GM10847 (cell line): Measurements from ENCODE around the gene ARHGAP40.

Source experiments
- POLR2A ChIP-seq: IDR thresholded peaks from 2 replicates; pipeline ENCODE4 v1.6.1; 2011; ENCODE audit not compliant: insufficient read length; ENCODE audit errors: extremely low read depth

Gene ARHGAP40

DNA sequence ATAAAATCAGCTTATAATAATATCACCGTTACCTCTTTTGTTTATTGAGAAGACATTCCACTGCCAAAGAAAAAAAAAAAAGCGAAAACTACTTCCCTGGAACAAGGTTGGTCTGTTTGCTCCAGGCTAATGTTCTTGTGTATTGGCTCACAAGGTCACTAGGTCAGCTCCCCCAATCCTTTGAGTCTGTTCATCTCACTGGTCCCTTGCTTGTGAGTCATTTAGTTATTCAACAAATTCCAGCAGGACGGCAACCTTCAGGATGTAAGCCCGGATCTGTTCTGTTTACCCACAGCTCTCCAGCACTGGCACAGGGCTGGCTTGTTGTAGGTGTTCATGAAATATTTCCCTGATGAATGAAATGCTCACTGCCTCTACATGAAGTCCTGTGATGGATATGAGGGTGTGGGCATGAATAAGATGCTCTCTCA lies 3.3 kb downstream of the ARHGAP40 start:
- no peak for TF ChIP-seq POLR2A

DNA sequence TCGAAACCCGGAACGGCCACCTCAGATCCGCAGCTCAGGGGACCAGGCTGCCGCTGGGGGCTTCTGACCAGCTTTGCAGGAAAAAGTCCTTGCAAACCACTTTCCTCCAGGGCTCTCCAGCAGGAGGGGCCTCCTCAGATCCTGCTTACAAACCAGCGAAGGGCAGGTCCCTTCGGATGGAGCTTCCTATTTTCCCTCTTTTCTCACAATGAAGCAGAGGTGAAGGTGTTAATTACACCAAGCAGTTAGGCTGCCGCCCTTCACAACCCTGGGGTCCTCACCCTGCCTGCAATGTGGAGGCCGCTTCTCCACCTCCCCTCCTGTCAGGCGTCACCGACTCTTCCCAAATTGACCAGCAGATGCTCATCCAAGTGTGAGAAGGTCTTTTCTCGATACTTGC lies 5.7 kb downstream of the ARHGAP40 start:
- TF ChIP-seq POLR2A, result no peak

DNA sequence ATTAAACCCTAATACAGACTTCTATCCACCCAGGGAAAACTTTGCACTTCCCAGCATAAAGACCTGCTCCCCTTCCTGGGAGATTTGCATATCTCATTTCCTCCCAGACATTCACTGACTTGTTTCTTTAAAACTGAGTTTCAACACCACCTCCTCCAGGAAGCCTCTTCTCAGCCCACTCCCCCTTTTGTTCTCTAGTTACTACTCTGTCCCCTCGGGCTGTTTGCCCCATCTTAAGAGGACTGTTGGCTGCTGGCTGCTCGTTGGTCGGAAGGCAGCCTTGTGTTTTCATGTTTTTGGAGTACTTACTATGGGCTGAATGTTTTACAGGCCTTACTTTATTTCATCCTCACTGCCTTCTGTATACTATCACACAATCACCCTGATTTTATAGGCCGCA lies 6.6 kb downstream of the ARHGAP40 start:
- TF ChIP-seq POLR2A, result no peak

DNA sequence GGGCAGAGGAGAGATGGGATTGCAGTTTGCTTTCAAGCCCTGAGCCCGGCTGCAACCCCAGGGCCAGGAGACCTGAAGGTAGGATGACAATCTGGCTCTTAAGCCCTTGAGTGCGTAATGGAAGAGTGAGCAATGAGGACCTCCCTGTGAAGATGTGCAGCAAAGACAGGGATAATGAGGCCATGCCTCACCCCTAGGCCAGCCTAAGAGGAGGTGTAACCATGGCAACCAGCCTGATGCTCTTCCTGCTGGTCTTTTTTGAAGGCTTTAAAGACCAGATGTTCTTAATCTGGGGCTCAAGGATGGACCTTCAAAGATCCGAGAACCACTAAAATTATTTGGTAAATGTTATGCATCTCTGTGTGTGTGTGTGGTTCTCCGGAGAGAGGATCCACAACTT lies 8.2 kb downstream of the ARHGAP40 start:
- no peak for TF ChIP-seq POLR2A

DNA sequence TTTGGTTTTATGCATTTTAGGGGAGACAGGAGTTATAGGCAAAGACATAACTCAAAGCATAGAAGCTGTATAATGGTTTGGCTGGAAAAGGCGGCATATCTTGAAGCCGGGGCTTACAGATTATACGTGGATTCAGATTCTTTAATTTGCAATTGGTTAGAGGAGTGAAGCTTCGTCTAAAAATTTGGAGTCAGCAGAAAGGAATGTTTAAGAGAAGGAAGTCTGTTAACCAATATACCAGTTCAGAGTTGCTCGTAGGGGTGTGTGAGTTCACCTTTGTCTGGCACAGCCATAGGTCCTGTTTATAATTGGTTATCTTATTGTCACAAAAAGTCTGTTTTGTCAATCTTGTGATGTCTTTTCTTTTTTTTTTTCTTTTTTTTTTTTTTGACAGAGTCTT lies 8.9 kb downstream of the ARHGAP40 start:
- TF ChIP-seq POLR2A, result no peak

DNA sequence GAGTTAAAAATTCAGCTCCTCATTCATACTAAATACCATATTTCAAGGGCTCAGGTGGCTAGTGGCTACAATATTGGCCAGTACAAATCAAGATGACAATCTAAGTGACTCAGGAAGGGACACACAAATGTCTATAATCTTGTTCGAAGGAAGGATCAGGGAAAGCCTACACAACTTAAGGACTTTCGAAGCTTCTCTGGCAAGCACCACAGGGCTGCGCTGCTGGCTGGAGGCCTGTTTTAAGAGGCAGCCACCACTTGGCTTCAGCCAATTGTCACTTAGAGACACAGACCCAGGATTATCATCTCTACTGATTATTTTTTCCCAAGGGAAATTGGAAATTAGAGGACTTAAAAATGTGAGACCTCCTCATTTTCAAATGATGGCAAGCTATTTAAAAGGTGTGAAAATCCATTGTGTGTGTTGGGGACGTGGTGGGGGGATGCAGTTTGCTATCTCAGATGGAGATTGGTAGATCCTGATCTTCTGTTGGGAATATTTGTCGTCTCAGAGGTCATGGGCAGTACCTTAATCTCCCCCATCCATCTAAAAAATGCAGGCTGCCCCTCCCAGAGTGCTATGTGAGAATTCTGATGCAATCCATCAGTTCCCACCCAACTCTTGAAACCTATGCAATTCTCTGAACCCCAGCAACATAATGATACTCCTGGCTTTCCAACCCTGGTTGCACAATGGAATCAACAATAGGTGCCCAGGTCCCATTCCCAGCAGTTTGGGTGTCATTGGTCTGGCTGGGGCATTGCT lies 11.3 kb downstream of the ARHGAP40 start:
- TF ChIP-seq POLR2A, result no peak

DNA sequence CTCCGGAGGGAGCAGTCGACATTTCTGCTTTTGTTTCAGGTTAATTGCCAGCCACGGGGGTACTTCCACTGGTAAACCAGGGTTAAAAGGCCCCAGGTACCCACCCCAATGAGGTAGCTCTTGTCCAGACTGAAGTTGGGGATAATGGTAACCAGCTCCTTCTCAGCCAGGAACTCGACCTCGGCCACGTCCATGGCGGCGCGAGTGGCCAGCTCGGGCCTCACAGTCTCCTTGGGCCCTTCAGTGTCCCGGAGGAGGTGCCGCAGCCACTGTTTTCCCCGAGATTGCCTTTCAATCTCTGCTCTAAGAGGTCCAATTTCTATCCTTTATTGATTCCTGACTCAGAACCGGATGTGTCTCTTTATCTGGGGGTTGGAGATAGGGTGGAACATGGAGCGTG lies 13.7 kb downstream of the ARHGAP40 start:
- no peak for TF ChIP-seq POLR2A

DNA sequence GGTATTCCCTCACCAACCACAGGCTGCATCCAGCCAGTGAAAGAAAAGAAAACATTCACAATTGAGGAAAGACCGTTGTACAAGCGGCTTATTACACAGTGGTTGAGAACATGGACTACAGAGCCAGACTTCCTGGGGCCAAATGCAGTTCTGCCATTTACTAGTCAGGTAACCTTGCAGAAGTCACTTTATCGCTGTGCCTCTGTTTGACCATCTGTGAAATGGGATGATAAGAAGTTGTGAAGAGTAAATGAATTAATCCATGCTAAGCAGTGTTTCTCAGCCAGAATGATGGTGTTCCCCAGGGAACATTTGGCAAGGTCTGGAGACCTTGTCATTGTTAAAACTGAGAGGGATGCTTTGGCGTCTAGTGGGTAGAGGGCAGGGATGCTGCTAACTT lies 14.8 kb downstream of the ARHGAP40 start:
- TF ChIP-seq POLR2A, result no peak

DNA sequence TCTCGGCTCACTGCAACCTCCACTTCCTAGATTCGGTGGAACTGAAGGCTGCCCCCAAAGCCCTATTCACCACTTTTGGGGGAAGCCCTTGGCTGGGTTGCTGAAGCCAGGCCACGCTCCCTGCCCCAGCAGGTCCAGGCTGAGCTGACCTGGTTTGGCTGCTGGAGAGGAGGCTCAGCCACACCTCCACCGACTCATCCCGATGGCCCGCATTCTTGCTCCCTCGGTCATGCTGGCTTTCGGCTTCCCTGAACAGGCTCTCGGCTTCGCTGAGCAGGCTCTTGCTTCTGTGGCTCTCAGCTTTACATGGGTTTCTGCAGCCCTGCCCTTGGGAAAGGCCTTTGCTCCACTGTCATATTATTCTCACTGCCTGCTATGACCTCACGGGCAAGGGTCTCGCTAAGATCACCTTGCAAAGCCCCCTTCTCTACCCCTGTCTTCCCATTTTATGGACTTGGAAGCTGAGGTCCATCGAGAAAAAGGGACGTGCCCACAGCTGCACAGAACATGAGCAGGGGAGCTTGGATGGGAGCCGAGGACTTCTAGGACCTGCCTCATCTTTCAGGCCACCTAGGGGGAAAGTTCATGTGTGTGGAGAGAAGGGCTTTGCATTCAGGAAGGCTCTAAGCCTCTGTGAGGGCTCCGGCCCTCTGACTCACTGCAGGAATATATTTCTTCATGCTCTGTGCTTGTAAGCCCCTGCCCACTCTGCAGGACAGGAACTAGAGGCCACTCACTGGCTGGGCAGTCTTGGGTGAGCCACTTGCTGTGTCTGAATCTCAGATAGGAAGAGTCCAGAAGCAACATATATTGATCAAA lies 15.6 kb downstream of the ARHGAP40 start:
- TF ChIP-seq POLR2A, result no peak

DNA sequence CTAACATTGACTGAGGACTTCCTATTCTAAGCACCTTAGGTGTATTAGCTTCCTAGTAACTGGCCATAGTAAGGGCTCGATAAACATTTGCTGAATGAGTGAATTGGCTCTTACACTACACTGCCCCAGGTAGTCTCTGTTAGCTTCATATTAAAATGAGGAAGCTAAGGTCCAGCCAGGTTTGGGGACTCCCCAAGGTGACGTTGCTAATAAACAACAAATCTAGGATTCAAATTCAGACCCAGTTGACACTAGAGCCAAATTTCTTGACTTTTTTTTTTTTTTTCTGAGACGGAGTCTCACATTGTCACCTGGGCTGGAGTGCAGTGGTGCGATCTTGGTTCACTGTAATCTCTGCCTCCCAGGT lies 16.2 kb downstream of the ARHGAP40 start:
- TF ChIP-seq POLR2A, result no peak

DNA sequence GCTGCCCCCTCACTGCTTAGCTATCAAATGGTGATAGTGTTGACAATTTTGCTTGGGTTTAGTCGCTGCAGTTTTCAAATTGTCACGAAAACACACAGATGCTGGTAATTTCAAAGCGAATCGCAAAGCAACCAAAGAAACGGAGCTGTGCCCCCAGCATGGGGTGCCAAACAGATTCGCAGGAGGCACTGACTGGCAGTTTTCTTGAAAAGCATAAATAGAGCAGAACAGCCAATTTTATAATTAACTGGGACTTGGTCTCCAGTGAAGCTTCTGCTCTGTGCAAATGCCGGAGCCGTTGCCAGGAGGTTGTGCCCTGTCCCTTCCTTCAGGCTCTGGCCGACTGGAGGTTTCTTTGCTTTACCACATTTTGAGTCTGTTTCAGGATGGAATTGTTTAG lies 18.8 kb downstream of the ARHGAP40 start:
- no peak for TF ChIP-seq POLR2A

DNA sequence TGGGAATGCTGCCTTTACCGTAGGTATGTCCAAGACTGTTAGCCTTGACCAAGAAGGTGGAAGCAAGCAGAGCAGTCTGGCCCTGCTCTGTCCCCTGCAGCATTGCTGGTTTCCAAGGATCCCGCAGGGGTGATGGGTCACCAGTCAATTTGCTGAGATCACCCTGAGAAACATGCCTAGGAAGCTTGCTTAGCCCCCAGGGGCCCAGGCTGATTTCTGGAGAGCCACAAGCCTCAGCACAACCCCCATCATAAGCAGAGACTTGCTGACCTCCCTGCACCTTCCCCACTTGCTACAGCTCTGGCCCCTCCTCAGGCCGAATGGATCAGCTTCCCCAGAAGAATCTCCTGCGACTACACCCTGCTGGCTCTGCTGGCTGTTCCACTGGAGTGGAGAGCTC lies 21.5 kb downstream of the ARHGAP40 start:
- TF ChIP-seq POLR2A, result no peak

DNA sequence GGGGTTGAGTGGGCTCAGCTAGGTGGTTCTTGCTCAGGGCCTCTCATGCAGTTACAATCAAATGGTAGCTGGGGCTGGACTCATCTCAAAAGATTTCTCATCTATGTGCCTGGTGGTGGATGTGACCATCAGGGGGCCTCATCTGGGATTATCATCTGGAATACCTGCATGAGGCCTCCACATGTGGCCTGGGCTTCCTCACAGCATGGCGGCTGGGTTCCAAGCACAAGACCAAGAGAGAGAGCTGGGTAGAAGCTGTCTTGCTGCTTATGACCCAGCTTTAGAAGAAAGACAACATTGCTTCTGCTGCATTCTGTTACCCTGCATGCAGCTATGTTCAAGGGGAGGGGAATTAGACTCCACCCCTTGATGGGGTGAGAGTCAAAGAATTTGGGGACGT lies 22.5 kb downstream of the ARHGAP40 start:
- TF ChIP-seq POLR2A, result no peak

DNA sequence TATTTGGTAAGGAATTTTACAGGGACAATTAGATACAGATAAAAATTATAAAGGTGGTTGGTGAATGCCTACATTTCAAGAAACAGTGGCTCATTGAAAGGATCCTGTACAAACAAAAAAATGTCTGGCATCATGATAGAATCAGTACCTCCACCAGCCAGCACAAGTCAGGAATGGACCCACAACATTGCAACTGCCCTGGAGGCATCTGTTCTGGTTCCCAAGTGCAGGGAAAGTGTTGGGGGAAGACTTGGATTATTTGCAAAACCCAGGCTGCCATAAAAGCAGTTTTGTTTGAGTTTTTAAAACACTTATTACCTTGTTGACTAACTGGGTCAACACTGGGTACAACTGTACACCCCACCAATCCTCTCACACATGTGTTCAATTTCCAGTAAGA lies 24.3 kb downstream of the ARHGAP40 start:
- TF ChIP-seq POLR2A, result no peak

DNA sequence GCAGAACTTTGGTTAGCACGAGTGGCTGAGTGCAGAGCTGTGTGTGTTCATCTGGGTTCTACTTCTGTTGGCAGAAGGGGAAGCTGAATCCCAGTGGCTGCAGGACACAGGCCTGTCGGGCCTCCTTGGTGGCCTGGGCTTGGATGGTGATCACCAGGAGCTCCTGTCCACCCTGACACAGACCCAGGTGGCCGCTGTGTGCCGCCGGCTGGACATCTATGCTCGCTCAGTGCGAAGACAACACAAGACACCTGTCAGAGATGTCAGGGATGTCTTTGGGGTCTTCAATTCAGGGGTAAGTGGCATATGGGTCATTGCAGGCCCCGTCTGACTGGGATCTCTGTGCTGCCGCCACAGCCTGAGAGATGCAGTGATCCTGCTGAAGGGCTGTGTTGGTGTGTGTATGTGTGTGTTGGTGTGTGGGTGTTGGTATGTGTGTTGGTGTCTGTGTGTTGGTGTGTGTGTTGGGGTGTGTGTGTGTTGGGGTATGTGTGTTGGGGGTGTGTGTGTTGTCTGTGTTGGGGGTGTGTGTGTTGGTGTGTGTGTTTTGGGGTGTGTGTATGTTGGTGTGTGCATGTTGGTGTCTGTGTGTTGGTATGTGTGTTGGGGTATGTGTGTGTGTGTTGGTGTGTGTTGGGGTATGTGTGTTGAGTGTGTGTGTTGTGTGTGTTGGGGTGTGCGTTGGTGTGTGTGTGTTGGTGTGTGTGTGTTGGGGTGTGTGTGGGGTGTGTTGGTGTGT lies 25.5 kb downstream of the ARHGAP40 start:
- no peak for TF ChIP-seq POLR2A

DNA sequence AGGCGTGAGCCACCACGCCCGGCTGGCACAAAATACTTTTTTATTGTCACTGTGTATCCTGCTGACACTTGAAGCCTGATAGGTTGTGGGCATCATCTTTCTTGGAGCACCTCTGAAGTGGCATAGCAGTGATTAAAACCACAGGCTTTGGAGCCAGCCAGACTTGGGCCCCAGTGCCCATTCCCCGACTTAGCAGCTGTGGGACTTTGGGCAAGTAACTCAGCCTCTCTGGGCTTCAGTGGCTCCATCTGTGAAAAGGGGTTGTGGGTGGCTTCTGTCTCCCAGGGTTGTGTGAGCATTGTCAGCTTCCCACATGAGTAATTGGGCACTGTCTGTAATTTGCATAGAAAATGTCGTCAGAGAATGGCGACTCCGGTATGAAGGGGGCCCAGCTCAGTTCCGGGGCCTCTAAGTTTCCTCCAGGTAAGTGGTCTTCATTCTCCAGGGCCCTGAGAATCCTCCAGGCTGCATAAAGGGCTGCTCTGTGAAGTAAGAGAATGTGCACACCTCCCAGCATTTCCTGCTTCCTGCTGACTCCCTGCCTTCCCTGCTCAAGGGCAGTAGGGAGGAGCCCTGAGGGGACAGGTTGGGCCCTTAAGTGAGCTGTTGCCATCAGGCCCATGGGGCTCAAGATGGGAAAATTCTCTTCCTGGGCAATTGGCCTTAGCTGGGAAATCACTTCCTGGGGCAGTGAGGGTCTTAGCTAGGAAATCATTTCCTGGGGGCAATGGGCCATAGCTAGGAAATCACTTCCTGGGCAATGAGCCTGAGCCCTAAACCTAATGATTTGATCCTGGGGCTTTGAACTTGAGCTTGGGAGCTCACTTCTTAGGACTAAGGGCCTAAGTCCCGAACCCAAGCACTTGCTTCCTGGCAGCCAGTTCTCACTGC lies 27.2 kb downstream of the ARHGAP40 start:
- TF ChIP-seq POLR2A, result no peak

DNA sequence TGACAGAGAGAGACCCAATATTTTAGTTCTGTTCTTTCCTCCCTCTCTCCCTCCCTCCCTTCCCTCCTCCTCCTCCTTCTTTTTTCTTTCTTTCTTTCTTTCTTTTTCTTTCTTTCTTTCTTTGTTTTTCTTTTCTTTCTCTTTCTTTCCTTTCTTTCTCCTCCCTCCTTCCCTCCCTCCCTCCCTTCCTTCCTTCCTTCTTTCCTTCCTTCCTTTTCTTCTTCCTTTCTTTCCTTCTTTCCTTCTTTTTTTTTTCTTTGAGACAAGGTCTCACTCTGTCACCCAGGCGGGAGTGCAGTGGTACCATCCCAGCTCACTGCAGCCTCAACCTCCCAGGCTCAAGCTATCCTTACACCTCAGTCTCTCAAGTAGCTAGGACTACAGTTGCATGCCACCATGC lies 28.4 kb downstream of the ARHGAP40 start:
- TF ChIP-seq POLR2A, result no peak
